ENCODE results near the gene KCNG4.

GRCh38 chr16:84239141-84239769, 557 bp downstream of the KCNG4 start:
- TF ChIP-seq CTCF (IDR thresholded peaks at IDR 0.05) (no peak), EZH2 (IDR thresholded peaks at IDR 0.05) (no peak), EZH2phosphoT487 (IDR thresholded peaks at IDR 0.05) (no peak)

All from neural progenitor cell (in vitro differentiated cells).